PC-9 (cell line): ENCODE data around the gene CALU. TPM values are rescaled to one million over a fixed set of nuclear protein-coding genes. Genes with fewer than 3 reads are reported as not detected.

Source experiments
- BruUV-seq: library from RNA; stranded (reverse); fragments of 400-500 nt; replicated peaks from 2 replicates; lab custom pipeline; 2021; lab: Mats Ljungman, UMichigan
- CTCF ChIA-PET: fragments of 300-600 bp; sonication (Branson Sonifier 250); formaldehyde crosslinking; loops from one replicate; lab custom pipeline; 2022; ENCODE audit warnings: antibody characterized with exemption; lab: Charles Lee
- POLR2A ChIA-PET: fragments of 300-600 bp; sonication (Branson Sonifier 250); formaldehyde crosslinking; loops from one replicate; lab custom pipeline; 2022; ENCODE audit warnings: antibody characterized with exemption; ENCODE audit not compliant: unreplicated experiment; lab: Charles Lee
- DNase-seq, 2 experiments: peaks; one replicate each; pipeline versions ENCODE4 v3.0.0 to v3.0.0-alpha.2; 2015 to 2022; ENCODE audit warnings: mixed read lengths in 1 of 2
- H2AFZ ChIP-seq: fragments of 200-600 bp; sonication (generic); 2 replicates; pipeline ENCODE4 v1.8.1; 2017; ENCODE audit warnings: antibody characterized with exemption
- H3F3A ChIP-seq: fragments of 200-600 bp; sonication (generic); 2 replicates; pipeline ENCODE4 v1.8.1; 2017; ENCODE audit warnings: antibody characterized with exemption, mild to moderate bottlenecking, low read depth; ENCODE audit not compliant: insufficient read depth
- H3K27ac ChIP-seq: fragments of 200-600 bp; sonication (generic); 2 replicates; pipeline ENCODE4 v1.6.1; 2016; ENCODE audit warnings: mixed run types
- H3K27me3 ChIP-seq: fragments of 200-600 bp; sonication (generic); 2 replicates; pipeline ENCODE4 v1.6.1; 2016; ENCODE audit warnings: low read depth, mixed run types; ENCODE audit not compliant: insufficient read depth
- H3K36me3 ChIP-seq: fragments of 200-600 bp; sonication (generic); 2 replicates; pipeline ENCODE4 v1.6.1; 2016; ENCODE audit warnings: low read depth, mixed run types
- H3K4me1 ChIP-seq: fragments of 200-600 bp; sonication (generic); replicated peaks from 2 replicates; pipeline ENCODE4 v1.6.1; 2016; ENCODE audit warnings: mixed run types; ENCODE audit not compliant: insufficient read depth
- H3K4me2 ChIP-seq: fragments of 200-600 bp; sonication (generic); 2 replicates; pipeline ENCODE4 v1.6.1; 2017; ENCODE audit warnings: mixed run types
- H3K4me3 ChIP-seq: fragments of 200-600 bp; sonication (generic); 2 replicates; pipeline ENCODE4 v1.6.1; 2016; ENCODE audit warnings: mixed run types
- H3K79me2 ChIP-seq: fragments of 200-600 bp; sonication (generic); 2 replicates; pipeline ENCODE4 v1.6.1; 2017; ENCODE audit warnings: low read depth, mixed run types
- H3K9me2 ChIP-seq: fragments of 200-600 bp; sonication (generic); 2 replicates; pipeline ENCODE4 v1.8.1; 2017; ENCODE audit warnings: mild to moderate bottlenecking; ENCODE audit not compliant: insufficient read depth
- H3K9me3 ChIP-seq: fragments of 200-600 bp; sonication (generic); 2 replicates; pipeline ENCODE4 v1.8.1; 2016; ENCODE audit warnings: low read depth; ENCODE audit not compliant: insufficient read depth
- H4K20me1 ChIP-seq: fragments of 200-600 bp; sonication (generic); 2 replicates; pipeline ENCODE4 v1.8.1; 2017; ENCODE audit not compliant: insufficient read depth
- EZH2 ChIP-seq: fragments of 200-600 bp; sonication (generic); IDR thresholded peaks from 2 replicates; pipeline ENCODE4 v1.8.0; 2017; ENCODE audit warnings: antibody characterized with exemption, low read depth
- intact Hi-C: fragments of 100-400 bp; cut with micrococcal nuclease; formaldehyde crosslinking; loops from one replicate; pipeline ENCODE4 v1.10.0; 2022; ENCODE audit not compliant: unreplicated experiment
- total RNA-seq: library from RNA; stranded (reverse); gene quantifications from 2 replicates; pipeline ENCODE4 v1.2.3, GENCODE V29; 2021
- TF ChIP-seq, protein P1 (sequence below): fragments of 200-600 bp; sonication (generic); conservative IDR thresholded peaks from 2 replicates; pipeline ENCODE4 v1.6.1; 2017; ENCODE audit warnings: mixed run types, antibody characterized with exemption, mild to moderate bottlenecking, moderate library complexity

Gene CALU
- total RNA-seq, 1 experiment from 2014 or later = 152 TPM

GRCh38 chr7:128800567-128800966, 61.4 kb downstream of the CALU start:
- CTCF ChIA-PET = no interaction called here
- no peak for DNase-seq
- no peaks in the 10 kb centered on the region for H3K9me3 ChIP-seq

DNA sequence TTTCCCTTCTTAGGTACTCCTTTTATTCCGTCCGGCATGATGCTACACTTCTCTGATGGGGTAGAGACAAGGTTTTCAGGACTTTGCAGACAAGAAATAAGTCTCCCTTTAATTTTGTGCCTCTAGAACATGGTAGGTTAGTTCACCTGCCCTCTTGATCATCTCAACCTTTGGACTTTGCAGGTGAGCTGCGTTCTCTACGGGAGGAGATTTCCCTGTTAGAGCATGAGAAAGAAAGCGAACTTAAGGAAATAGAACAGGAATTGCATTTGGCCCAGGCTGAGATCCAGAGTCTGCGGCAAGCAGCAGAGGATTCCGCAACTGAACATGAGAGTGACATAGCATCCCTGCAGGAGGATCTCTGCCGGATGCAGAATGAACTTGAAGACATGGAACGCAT, 61.8 kb downstream of the CALU start:
- H3K9me2 ChIP-seq = no peaks in the 10 kb centered on the region
- intact Hi-C loops = no loop called here
- CTCF ChIA-PET = no interaction called here

More at GRCh38 chr7:128800567-128800966, 61.4 kb downstream of the CALU start:
- POLR2A ChIA-PET = no interaction called here
- no peaks in the 10 kb centered on the region for H3F3A ChIP-seq
- intact Hi-C loops = no loop called here
- no peaks in the 10 kb centered on the region for H3K9me2 ChIP-seq
- no TSS peak for BruUV-seq
- H3K36me3 ChIP-seq = no peaks in the 10 kb centered on the region
- H3K27me3 ChIP-seq = no peaks in the 10 kb centered on the region
- H3K4me1 ChIP-seq = no peaks in the 10 kb centered on the region
- H3K4me2 ChIP-seq = no peak overlapping the region
- no peaks in the 10 kb centered on the region for H3K79me2 ChIP-seq
- no peak overlapping the region for H3K27ac ChIP-seq
- H2AFZ ChIP-seq = no peak overlapping the region
- no peaks in the 10 kb centered on the region for H4K20me1 ChIP-seq
- no peak overlapping the region for H3K4me3 ChIP-seq
- TF ChIP-seq, protein P1, sequence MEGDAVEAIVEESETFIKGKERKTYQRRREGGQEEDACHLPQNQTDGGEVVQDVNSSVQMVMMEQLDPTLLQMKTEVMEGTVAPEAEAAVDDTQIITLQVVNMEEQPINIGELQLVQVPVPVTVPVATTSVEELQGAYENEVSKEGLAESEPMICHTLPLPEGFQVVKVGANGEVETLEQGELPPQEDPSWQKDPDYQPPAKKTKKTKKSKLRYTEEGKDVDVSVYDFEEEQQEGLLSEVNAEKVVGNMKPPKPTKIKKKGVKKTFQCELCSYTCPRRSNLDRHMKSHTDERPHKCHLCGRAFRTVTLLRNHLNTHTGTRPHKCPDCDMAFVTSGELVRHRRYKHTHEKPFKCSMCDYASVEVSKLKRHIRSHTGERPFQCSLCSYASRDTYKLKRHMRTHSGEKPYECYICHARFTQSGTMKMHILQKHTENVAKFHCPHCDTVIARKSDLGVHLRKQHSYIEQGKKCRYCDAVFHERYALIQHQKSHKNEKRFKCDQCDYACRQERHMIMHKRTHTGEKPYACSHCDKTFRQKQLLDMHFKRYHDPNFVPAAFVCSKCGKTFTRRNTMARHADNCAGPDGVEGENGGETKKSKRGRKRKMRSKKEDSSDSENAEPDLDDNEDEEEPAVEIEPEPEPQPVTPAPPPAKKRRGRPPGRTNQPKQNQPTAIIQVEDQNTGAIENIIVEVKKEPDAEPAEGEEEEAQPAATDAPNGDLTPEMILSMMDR = no peak
- no peak for TF ChIP-seq EZH2

GRCh38 chr7:128801667-128802418, 62.7 kb downstream of the CALU start:
- POLR2A ChIA-PET = no interaction called here
- TF ChIP-seq, protein P1 = no peak
- no peak for TF ChIP-seq EZH2
- CTCF ChIA-PET = no interaction called here
- intact Hi-C loops = no loop called here
- no peaks in the 10 kb centered on the region for H3K79me2 ChIP-seq
- H3K4me2 ChIP-seq = no peak overlapping the region
- H3K9me3 ChIP-seq = no peaks in the 10 kb centered on the region
- BruUV-seq = no TSS peak
- no peaks in the 10 kb centered on the region for H3K36me3 ChIP-seq
- no peaks in the 10 kb centered on the region for H4K20me1 ChIP-seq
- H3F3A ChIP-seq = no peaks in the 10 kb centered on the region
- no peak overlapping the region for H2AFZ ChIP-seq
- H3K4me3 ChIP-seq = no peak overlapping the region
- no peak for DNase-seq
- no peaks in the 10 kb centered on the region for H3K9me2 ChIP-seq
- H3K27ac ChIP-seq = no peak overlapping the region
- H3K4me1 ChIP-seq = no peaks in the 10 kb centered on the region
- H3K27me3 ChIP-seq = no peaks in the 10 kb centered on the region

More for the DNA sequence above, 61.8 kb downstream of the CALU start:
- Histone ChIP-seq H3F3A (no peaks in the 10 kb centered on the region), H3K9me3 (no peaks in the 10 kb centered on the region), H3K4me3 (no peak overlapping the region), H3K4me2 (no peak overlapping the region), H3K79me2 (no peaks in the 10 kb centered on the region), H3K27ac (no peak overlapping the region), H3K4me1 (no peaks in the 10 kb centered on the region), H3K27me3 (no peaks in the 10 kb centered on the region), H4K20me1 (no peaks in the 10 kb centered on the region), H3K36me3 (no peaks in the 10 kb centered on the region), H2AFZ (no peak overlapping the region)
- TF ChIP-seq, protein P1 = no peak
- no peak for TF ChIP-seq EZH2
- no TSS peak for BruUV-seq
- POLR2A ChIA-PET = no interaction called here
- DNase-seq = no peak
